ENCODE data around the gene USP51.
"Not testable (repeated sequence)": the region's sequence is repeated elsewhere in the genome, so short reads cannot be mapped to it uniquely, and the experiment has no call there.

The USP51 gene

GRCh38 chrX:55489314-55490009 lies at the start of gene USP51:
TSS of gene USP51 (minus strand) at chrX:55489848. CDS start at chrX:55488939, 909 bp downstream.
- DNase-seq: no peak

GRCh38 chrX:55524487-55524886 lies 34.8 kb upstream of the USP51 start:
- no peak for DNase-seq

DNA sequence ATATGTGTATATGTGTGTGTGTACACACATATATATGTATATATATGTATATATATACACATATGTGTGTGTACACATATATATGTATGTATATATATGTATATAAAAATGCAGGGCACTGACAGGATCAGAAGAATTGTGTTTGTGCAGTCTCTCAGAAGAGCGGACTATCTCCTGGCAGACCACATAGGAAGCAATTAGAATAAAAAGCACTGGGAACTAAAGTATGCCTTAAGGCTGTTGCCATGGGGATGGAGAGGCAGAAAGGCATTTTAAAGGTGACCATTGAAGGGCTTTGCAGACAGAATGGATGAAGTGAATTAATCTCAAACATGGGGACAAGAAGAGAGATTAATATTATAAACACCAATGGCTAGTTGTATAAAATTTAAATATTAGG lies 33.7 kb upstream of the USP51 start:
- no peak for DNase-seq

DNA sequence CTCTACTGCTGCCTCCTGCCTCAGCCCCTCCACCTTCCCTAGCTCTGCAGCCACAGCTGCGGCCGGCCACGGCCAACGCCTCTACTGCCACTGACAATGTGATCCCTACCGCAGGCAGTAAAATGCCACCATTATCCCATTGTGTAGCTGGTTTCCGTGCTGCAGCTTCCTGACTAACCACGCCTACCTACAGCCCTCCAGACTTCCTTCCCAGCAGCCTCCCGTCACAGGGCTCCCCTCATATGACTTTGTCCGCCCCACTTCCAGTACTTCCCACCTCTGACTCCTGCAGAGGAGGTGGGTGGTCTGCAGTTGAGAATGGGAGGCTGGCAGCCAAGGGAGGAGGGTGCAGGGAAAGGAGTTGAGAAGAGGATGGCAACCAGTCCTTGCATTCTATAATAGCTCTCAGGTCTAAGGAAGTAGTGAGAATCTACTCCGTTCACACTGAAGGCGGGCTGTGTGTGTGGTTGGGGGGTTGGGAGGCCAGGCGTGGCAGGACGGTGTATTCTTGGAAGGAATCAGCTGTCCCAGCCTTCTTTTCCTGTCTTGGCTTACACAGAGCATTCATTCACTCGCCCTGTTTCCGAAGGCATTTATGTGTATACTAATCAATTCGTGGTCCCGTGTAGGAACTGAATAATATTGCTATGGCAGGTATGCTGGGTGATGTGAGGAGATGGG lies 33.1 kb upstream of the USP51 start:
- DNase-seq: no peak

GRCh38 chrX:55521687-55522086 lies 32.0 kb upstream of the USP51 start:
- DNase-seq: no peak

- DNase-seq: not testable (repeated sequence)
Observed at GRCh38 chrX:55516794-55517481, 27.3 kb upstream of the USP51 start.

DNA sequence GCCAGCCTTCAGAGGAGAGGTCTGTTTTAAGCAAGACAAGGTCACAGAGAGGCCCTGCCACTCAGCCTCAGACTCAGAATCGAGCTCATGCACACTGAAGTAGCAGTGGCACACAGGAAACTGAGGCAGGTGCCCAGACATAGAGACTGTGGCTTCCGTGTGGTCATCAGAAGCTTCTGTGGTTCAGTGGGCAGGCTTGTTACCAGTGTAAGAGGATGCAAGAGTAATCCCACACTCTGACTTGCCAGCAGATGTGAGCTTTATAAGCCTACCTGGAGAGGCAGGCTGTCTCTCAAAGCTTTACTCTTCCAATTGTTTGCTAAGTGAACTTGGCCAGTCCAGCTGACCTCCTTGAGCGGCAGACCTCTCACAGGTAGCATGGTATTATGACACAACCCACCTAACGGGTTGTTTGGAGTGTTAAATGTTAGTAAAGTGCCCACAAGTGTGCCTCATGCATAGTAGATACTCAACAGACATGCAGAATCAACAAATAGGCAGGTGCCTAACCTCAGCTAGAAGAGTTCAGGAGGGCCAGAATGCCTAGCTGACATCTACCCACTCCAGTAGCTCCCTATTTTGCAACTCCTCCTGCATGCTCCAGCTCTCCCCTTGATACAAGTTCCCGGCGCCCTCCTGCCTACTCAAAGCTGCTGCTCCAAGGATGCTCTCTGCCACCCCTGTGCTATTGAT lies 23.5 kb upstream of the USP51 start:
- DNase-seq: not testable (repeated sequence)

- not testable (repeated sequence) for DNase-seq
Observed at GRCh38 chrX:55508410-55509152, 18.9 kb upstream of the USP51 start.

- DNase-seq: not testable (repeated sequence)
Observed at GRCh38 chrX:55507699-55508098, 18.1 kb upstream of the USP51 start.

- DNase-seq: not testable (repeated sequence)
Observed at GRCh38 chrX:55507010-55507409, 17.4 kb upstream of the USP51 start.

- DNase-seq: no peak
Observed at GRCh38 chrX:55490974-55491373, 1.3 kb upstream of the USP51 start.

DNA sequence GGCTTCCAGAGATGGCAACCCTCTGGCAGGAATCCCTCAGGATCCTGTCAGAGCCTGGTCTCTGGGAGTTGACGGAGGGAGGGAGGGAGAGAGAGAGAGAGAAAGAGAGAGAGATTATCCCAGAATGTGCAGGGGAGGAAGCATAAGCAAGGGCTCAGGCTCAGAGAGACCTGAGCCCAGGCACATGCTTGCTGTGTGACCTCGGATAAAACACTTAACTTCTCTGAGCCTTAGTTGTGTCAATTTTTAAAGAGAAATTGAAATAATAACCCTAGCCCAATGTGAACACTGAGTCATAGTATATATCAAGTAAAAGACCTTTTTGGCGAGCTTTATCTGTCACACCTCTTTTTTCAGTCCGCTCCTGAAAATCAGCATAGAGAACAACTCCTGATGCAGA lies 473 bp upstream of the USP51 start:
- DNase-seq: no peak

DNA sequence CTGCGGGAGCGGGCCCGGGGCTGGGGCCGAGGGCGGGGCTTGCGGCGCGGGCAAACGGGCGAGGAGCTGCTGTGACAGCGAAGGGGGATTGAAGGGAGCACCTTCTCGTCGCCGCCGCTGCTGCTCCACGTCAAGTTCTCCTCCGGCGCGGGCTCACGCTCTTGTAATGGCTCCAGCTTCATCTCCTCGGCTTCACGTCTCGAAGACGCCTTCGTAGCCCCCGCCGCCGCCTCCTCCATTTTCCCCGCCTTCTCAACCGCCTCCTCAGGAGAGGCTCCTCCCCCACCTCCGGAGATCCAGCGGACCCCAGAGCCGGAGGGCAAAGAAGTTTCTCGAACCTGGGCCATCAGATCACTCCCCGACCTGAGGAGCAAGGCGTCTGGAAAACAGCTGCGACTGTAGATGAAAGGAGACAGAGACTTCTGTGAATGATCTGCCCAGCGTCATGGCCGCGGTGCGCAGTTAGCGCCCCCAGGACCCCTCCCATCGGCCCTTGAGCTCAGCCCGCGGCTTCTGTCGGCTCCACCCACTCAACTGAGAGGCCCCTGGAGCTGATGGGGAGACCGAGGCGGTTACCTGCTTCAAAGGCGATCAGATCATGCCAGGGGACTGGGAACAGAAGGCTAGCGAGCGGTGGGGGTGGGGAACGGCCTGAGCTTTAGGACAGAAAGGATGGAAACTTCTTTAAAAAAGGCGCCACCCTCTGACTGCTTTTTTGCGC lies 895 bp downstream of the USP51 start:
- DNase-seq: no peak

GRCh38 chrX:55488006-55488592 lies 1.5 kb downstream of the USP51 start:
- DNase-seq: no peak

DNA sequence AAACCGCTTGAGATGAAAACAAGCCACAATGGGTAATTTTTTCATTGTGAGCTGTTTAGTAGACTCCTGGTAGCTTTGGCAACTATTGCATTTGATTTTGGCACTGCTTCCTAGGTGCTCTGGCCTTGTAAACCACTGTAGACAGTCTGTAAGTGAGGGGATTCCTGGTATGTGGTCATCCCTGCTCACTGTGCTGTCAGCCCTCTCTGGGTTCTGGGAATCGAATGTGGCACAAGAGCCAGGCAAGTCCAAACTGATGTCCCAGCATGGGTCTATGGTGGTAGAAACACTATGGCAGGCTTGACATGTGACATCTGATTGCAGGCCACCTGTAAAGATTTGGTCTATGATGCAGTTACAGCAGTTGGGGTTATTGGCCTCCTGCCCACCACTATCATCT lies 2.5 kb downstream of the USP51 start:
- no peak for DNase-seq

GRCh38 chrX:55486736-55487135 lies 2.9 kb downstream of the USP51 start:
- no peak for DNase-seq

DNA sequence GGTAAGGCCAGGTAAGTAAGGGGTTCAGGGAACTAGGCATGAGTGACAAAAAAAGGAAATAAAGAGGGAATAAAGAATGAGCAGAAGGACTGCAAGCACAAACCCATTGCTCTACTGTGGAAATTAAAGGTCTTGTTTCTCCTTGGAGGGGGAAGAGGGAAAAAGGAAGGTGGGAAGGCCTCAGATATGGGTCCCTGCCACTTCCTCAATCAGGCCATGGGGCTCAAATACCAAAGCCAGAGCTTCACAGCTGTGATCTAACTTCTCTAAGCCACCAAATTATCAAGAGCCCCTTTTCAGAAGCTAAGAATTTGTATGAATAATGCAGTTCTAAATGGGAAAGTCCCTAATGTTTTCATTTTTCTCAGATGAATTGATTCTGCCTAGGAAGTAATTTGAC lies 4.7 kb downstream of the USP51 start:
- no peak for DNase-seq

GRCh38 chrX:55480390-55481062 lies 9.1 kb downstream of the USP51 start:
- no peak for DNase-seq

- not testable (repeated sequence) for DNase-seq
Observed at GRCh38 chrX:55479956-55480355, 9.7 kb downstream of the USP51 start.

DNA sequence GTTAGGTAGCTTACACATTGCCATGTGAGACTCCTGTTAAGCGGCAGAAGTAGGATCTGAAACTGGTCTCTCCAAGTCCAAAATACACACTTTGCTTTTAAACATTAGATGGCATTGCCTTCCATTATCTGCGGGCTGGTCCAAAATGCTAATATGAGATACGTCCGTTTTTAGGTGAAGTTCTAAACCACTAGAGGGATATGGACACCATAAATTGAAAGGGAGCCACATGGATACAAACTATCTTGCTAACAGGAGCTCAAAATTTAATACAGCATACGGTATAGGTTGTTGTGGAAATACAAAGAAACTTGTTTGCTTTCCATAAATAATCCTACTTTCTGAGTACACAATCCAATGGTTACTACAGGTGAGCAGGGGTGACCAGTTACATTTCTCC lies 23.9 kb downstream of the USP51 start:
- DNase-seq: not testable (repeated sequence)

DNA sequence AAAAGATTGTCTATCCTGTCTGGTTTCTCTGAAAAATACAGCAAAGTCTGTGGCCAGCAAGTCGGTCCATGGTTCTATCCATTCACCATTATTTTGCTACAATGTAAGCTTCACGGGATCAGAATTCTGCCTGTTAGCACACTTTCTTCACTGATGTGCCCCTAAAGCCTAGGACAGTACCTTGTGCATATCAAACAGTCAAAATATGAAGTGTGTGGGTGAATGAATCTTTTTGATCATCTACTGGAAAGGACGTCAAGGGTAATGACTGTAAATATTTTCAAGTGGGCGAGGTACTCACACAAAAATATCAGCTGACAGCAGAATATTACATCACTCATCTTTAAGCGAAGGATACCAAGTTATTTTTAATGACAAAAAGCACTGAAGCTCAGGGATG lies 24.5 kb downstream of the USP51 start:
- DNase-seq: not testable (repeated sequence)

Data from SIG-M5 (cell line).